Endothelial cell of umbilical vein (primary cell): ENCODE results near the gene ADH7. TPM values are rescaled to one million over a fixed set of nuclear protein-coding genes. Genes with fewer than 3 reads are reported as not detected.
"Not testable (repeated sequence)": the region's sequence is repeated elsewhere in the genome, so short reads cannot be mapped to it uniquely, and the experiment has no call there.

Experiments used
- BruUV-seq: library from RNA; stranded (reverse); fragments of 400-500 nt; replicated peaks from 2 replicates; lab custom pipeline; 2021; lab: Mats Ljungman, UMichigan
- CTCF ChIA-PET: fragments of 300-600, 350-600 bp; sonication (Branson Sonifier 250); formaldehyde crosslinking; loops from one replicate; lab custom pipeline; 2021; ENCODE audit warnings: antibody characterized with exemption, inconsistent platforms; lab: Charles Lee
- POLR2A ChIA-PET: fragments of 300-600, 350-600 bp; sonication (Branson Sonifier 250); formaldehyde crosslinking; loops from one replicate; lab custom pipeline; 2021; ENCODE audit warnings: antibody characterized with exemption, inconsistent platforms; lab: Charles Lee
- DNase-seq: peaks from one replicate; pipeline ENCODE4 v3.0.0-alpha.2; 2011; ENCODE audit warnings: low read depth, low spot score
- FAIRE-seq: peaks from 2 replicates; lab custom pipeline; 2011; peaks lifted over from hg19 to GRCh38; lab: Jason Lieb, UNC
- H2AFZ ChIP-seq: 2 replicates; pipeline ENCODE4 v1.6.0; 2012; ENCODE audit warnings: low read depth, low read length, control low read depth, inconsistent platforms
- H3K27ac ChIP-seq: 2 replicates; pipeline ENCODE4 v1.5.1; 2011; ENCODE audit warnings: low read depth, mild to moderate bottlenecking, control low read depth, low read length, moderate library complexity; ENCODE audit not compliant: insufficient read depth
- H3K27me3 ChIP-seq, 2 experiments: 2 replicates each; pipeline versions ENCODE4 v1.6.0 to v1.6.1; 2011; ENCODE audit warnings: low read length in 2 of 2, mixed read lengths in 1 of 2; ENCODE audit not compliant: control insufficient read depth in 2 of 2, insufficient read depth in 2 of 2
- H3K36me3 ChIP-seq, 2 experiments: 2 replicates in 1 of 2; 3 replicates in 1 of 2; pipeline ENCODE4 v1.5.1; 2011; ENCODE audit warnings: low read length in 2 of 2, mild to moderate bottlenecking in 1 of 2, moderate library complexity in 1 of 2; ENCODE audit not compliant: control insufficient read depth in 2 of 2, insufficient read depth in 2 of 2; ENCODE audit errors: extremely low read depth in 1 of 2
- H3K4me1 ChIP-seq: 3 replicates; pipeline ENCODE4 v1.5.1; 2011; ENCODE audit warnings: mild to moderate bottlenecking, low read length; ENCODE audit not compliant: control insufficient read depth, insufficient read depth; ENCODE audit errors: extremely low read depth
- H3K4me2 ChIP-seq: 2 replicates; pipeline ENCODE4 v1.6.1; 2011; ENCODE audit warnings: low read length, control low read depth, mixed read lengths; ENCODE audit not compliant: insufficient read depth
- H3K4me3 ChIP-seq, 3 experiments: fragments of 200-600 bp in 1 of 3; sonication (generic), shearing (Covaris generic) in 1 of 3; replicated peaks in 1 of 3; 2 replicates each; pipeline ENCODE4 v1.5.1; 2011 to 2016; ENCODE audit warnings: control low read depth in 3 of 3, low read length in 3 of 3, mild to moderate bottlenecking in 2 of 3, inconsistent platforms in 1 of 3, low read depth in 1 of 3, moderate library complexity in 1 of 3; ENCODE audit not compliant: insufficient read depth in 1 of 3
- H3K79me2 ChIP-seq: 2 replicates; pipeline ENCODE4 v1.6.0; 2012; ENCODE audit warnings: low read length, inconsistent platforms; ENCODE audit not compliant: control insufficient read depth, insufficient read depth
- H3K9ac ChIP-seq: replicated peaks from 2 replicates; pipeline ENCODE3; 2011; ENCODE audit warnings: low read length, control low read depth; ENCODE audit not compliant: insufficient read depth; ENCODE audit errors: extremely low read depth
- H3K9me1 ChIP-seq: replicated peaks from 3 replicates; pipeline ENCODE4 v1.6.0; 2011; ENCODE audit warnings: mild to moderate bottlenecking, low read length; ENCODE audit not compliant: control insufficient read depth, insufficient read depth; ENCODE audit errors: extremely low read depth
- H3K9me3 ChIP-seq: replicated peaks from 2 replicates; pipeline ENCODE4 v1.5.1; 2012; ENCODE audit warnings: low read length, inconsistent platforms; ENCODE audit not compliant: control insufficient read depth, insufficient read depth
- H4K20me1 ChIP-seq: replicated peaks from 2 replicates; pipeline ENCODE3; 2011; ENCODE audit warnings: mild to moderate bottlenecking, low read length; ENCODE audit not compliant: control insufficient read depth, insufficient read depth; ENCODE audit errors: extremely low read depth
- CTCF ChIP-seq, 2 donors: IDR thresholded peaks; 1 replicate in 1 of 2; 2 replicates in 1 of 2; pipeline ENCODE4 v1.5.1; 2011; ENCODE audit warnings: low read length in 2 of 2, mild to moderate bottlenecking in 2 of 2, moderate library complexity in 2 of 2, control low read depth in 1 of 2, inconsistent platforms in 1 of 2, low read depth in 1 of 2; ENCODE audit not compliant: insufficient read depth in 1 of 2; ENCODE audit errors: extremely low read depth in 1 of 2
- GATA2 ChIP-seq: IDR thresholded peaks from 2 replicates; pipeline ENCODE4 v1.7.0; 2011; ENCODE audit warnings: low read depth, mild to moderate bottlenecking, moderate library complexity, mixed read lengths, low read length; ENCODE audit not compliant: insufficient read length, insufficient read depth
- JUN ChIP-seq: IDR thresholded peaks from 2 replicates; pipeline ENCODE4 v1.6.1; 2011; ENCODE audit warnings: borderline replicate concordance, low read depth; ENCODE audit not compliant: insufficient read length, insufficient read depth
- MAX ChIP-seq: IDR thresholded peaks from 2 replicates; pipeline ENCODE4 v1.6.1; 2011; ENCODE audit not compliant: insufficient read depth, insufficient read length
- dilution Hi-C: fragments of 300-500 bp; cut with MboI; formaldehyde crosslinking; loops from one replicate; pipeline ENCODE4 v1.15.0; 2019; ENCODE audit warnings: low sequenced_read_pairs; ENCODE audit not compliant: extremely low pct_ligation_motif_present
- intact Hi-C: fragments of 100-400 bp; cut with micrococcal nuclease; formaldehyde crosslinking; loops from one replicate; pipeline ENCODE4 v1.10.0; 2022
- polyA plus RNA-seq, 4 experiments: library from polyadenylated mRNA; depleted of rRNA in 3 of 4; stranded (reverse) in 3 of 4; unstranded in 1 of 4; fragments of >200 nt; gene quantifications; 2 replicates each; pipeline versions ENCODE4 v1.2.1 to v1.2.3, GENCODE V29; 2011 to 2012; ENCODE audit warnings: missing spikeins in 1 of 4
- total RNA-seq: library from RNA; stranded (reverse); gene quantifications from 2 replicates; pipeline ENCODE4 v1.2.3, GENCODE V29; 2021

Gene ADH7
- total and polyA plus RNA-seq, 2 donors (not counting 3 experiments of a cell fraction or from before 2014, with no cell fraction given): not detected

GRCh38 chr4:99367817-99368216, 67.3 kb downstream of the ADH7 start:
- DNase-seq, H2AFZ ChIP-seq, FAIRE-seq, H3K36me3 ChIP-seq, dilution Hi-C loops, intact Hi-C loops, BruUV-seq, H3K27ac ChIP-seq, H3K4me2 ChIP-seq, H3K27me3 ChIP-seq, H3K9me3 ChIP-seq, H3K4me1 ChIP-seq, POLR2A ChIA-PET, H4K20me1 ChIP-seq, H3K4me3 ChIP-seq, H3K9me1 ChIP-seq, H3K9ac ChIP-seq, H3K79me2 ChIP-seq, CTCF ChIA-PET: not testable (repeated sequence)

- dilution Hi-C loops: no loop called here
- CTCF ChIA-PET: no interaction called here
- Histone ChIP-seq H2AFZ (no peak overlapping the region), H3K4me3 (no peak overlapping the region), H4K20me1 (no peaks in the 10 kb centered on the region), H3K36me3 (no peaks in the 10 kb centered on the region), H3K9ac (no peak overlapping the region), H3K79me2 (no peaks in the 10 kb centered on the region), H3K27ac (no peak overlapping the region), H3K4me2 (no peak overlapping the region), H3K4me1 (no peaks in the 10 kb centered on the region), H3K9me3 (no peaks in the 10 kb centered on the region), H3K27me3 (no peaks in the 10 kb centered on the region), H3K9me1 (no peaks in the 10 kb centered on the region)
- POLR2A ChIA-PET: no interaction called here
- no TSS peak for BruUV-seq
- intact Hi-C loops: no loop called here
- TF ChIP-seq MAX (no peak), JUN (no peak), CTCF (IDR thresholded peaks at IDR 0.05; ENCODE audit: extremely low read depth in 1 of 2, insufficient read depth in 1 of 2, low read depth in 1 of 2, low read length in 2 of 2) (no peak), GATA2 (no peak)
- no peak for FAIRE-seq
- no peak for DNase-seq
Measured at GRCh38 chr4:99366491-99366890, 68.7 kb downstream of the ADH7 start.
